Stimulated activated CD4-positive, alpha-beta T cell treated with anti-CD3 and anti-CD28 coated beads, Interleukin-2, amount 100 ng/mL, for 4 hours (primary cell): ENCODE measurements around the gene ZCCHC7.
"Not testable (repeated sequence)": the region's sequence is repeated elsewhere in the genome, so short reads cannot be mapped to it uniquely, and the experiment has no call there.

Source experiments
- DNase-seq: peaks from one replicate; pipeline ENCODE4 v3.0.0-alpha.2; 2020; ENCODE audit warnings: low read depth

Gene ZCCHC7

GRCh38 chr9:37119907-37120842, at the start of gene ZCCHC7:
TSS of gene ZCCHC7 (plus strand) at chr9:37120574.
- peak; percentile 96 for DNase-seq

DNA sequence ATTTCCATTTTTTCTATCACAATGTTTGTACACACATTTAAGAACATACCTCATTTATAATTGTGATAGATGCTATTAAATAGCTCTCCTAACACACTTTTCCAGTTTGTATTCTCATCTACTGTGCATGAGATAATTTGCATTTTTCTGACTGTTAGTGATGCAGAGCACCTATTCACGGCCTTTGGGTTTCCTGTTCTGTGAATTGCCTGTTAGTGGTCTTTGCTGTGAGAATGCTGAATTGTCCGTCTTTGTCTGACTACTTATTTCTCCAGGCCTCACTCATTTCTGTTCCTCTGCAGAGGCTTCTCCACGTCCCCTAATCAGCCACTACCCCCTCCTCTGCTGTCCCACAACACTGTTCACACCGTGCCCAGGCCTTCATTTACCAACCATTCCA, 45.6 kb upstream of the ZCCHC7 start:
- not testable (repeated sequence) for DNase-seq

DNA sequence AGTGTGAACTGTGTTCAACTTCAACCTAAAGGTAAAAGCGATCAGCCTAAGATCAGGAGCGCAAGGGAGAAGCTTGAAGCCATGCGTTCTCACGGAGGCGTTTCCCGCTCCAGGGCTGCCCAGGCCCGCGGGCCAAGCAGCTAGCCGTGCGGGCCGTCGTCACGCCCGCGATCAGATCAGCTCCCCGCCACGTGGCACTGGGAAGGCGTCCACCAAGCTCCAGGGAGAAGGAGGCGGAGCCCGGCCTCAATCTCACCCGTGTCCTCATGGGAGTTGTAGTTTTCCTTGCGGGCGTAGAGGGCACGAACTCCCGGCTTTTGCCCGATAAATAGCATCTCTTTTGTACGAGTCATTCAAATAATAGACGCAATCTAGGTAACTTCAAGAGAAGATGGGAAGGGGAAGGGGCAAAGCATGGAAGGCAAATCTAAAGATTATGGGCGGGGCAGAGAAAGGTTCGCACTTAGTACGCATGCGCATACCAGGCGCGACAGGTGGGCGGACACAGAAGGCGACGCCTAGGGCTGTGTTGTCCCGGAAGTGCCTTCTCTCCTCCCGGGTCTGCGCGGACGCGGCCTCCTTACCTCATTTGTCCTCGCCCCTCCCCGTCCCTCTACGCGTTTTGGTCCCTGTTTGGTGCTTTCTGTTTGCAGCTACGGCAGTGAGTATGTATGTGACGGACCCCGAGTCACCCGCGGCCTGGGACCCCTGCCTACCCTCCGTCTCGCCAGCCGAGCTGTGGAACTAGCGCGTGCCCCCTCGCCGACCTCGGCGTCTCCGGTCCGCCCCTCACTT, 40.8 kb upstream of the ZCCHC7 start:
- peak; percentile 92 for DNase-seq

GRCh38 chr9:37080165-37080628, 40.2 kb upstream of the ZCCHC7 start:
- not testable (repeated sequence) for DNase-seq

DNA sequence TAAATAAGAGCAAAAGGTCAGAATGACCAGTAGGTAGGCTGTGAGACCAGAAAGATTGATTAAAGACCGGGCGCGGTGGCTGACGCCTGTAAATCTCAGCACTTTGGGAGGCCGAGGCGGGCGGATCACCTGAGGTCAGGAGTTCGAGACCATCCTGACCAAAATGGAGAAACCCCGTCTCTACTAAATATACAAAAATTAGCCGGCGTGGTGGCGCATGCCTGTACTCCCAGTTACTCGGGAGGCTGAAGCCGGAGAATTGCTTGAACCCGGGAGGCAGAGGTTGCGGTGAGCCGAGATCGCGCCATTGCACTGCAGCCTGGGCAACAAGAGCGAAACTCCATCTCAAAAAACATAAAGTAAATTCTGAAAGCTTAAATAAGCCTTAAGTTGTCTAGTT, 38.9 kb upstream of the ZCCHC7 start:
- DNase-seq = not testable (repeated sequence)

- DNase-seq = no peak
Observed at GRCh38 chr9:37082214-37082765, 38.1 kb upstream of the ZCCHC7 start.

GRCh38 chr9:37083654-37084053, 36.7 kb upstream of the ZCCHC7 start:
- no peak for DNase-seq

DNA sequence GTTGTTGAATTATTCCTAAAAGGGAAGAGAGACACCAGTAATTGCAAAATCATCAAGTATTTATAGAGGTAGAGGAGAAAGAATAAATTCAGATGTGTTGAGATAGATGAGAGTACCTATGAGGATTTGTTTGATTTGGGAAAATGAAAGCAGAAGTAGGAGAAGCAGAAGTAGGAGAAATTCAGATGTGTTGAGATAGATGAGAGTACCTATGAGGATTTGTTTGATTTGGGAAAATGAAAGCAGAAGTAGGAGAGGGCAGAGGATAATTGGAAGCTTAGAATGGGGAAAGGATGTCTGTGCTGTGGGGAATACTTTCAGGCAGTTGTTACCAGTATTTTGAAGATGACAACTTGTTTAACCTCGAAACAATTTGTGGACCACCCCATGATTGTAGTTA, 35.1 kb upstream of the ZCCHC7 start:
- no peak for DNase-seq

GRCh38 chr9:37092714-37093295, 27.6 kb upstream of the ZCCHC7 start:
- DNase-seq = not testable (repeated sequence)

DNA sequence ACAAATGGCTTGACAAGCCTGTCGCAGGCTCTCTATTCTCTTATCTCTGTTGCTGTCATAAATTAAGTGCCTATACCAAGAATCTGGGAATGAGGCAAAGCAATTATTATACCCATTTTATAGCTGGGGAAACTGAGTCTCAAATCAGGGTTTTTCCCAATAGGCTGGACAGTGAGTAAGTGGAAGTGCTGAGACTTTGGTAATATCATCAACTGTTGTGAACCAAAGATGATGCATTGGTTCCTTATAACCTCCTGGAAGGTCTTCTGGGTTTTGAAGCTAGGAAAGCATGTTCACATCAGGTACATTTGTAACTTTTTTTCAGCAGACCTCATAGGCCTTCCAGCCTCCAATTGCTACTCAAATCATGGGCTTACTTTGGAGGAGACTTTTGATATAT, 25.6 kb upstream of the ZCCHC7 start:
- DNase-seq = no peak

GRCh38 chr9:37096628-37097027, 23.7 kb upstream of the ZCCHC7 start:
- no peak for DNase-seq

DNA sequence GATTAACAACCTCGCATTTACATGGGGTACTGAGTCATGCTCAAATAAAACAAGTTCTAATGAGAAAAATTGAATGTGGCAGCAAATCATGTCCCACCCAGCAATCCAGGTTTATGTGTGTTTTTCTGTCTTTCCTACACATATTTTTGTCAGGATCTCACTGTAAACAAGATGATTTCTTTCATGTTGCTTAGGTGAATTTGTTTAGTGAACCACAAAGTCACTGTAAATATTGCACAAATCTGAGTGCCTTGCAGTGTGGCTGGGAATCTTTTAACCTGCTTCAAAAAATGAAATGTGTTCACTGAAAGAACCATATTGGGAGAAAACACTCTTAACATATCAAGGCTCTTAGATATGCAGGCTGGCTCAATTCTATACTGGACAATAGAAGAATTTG, 23.1 kb upstream of the ZCCHC7 start:
- no peak for DNase-seq

- DNase-seq = no peak
Observed at GRCh38 chr9:37100327-37100726, 20.0 kb upstream of the ZCCHC7 start.

DNA sequence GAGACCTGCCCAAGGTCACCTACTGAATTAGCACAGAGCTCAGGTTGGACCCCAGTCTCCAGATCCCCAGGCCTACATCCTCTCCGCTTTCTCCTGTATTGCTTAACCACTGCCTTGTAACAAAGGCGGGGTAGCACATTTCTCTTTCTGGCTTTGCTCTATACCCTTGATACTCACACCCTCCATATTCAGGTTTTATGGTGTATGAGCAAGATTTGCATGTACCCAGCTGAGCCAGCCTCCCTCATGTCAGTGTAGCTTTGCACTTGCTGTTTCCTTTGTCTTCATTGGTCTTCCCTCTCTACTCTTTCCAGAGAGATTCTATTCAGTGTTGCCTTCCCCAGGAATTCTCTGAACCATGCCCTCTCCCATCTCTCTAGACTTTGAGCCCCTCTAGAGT, 19.6 kb upstream of the ZCCHC7 start:
- no peak for DNase-seq

- no peak for DNase-seq
Observed at GRCh38 chr9:37102486-37102885, 17.9 kb upstream of the ZCCHC7 start.

DNA sequence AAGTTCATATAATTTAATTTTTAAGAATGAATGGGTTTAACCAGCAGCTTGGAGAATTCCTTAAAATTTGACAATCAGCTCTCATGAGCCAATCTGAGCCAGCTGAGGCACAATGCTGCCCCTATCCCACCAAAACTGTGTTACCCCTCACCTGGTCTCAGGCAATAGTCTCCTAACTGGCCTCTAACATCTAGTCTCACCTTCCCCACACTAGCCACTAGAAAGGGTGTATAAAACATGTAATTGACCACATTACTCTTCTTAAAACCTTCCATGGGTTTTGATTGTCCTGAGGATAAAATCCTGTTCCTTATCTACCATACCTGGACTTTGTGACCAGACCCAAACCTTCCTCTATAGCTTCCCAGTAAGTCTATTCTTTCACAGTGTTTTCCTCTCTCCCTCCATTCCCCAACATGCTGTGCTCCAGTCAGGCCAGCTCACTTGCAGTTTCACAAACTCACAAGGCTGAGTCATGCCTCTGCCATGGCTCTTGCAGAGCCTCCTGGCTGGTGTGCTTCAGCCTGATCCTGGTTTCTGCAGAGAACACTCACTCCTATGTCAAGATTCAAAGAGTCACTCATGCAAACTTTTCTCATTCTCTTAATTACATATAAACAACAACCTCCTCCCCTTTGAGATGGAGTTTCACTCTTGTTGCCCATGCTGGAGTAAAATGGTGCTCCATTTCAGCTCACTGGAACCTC, 16.0 kb upstream of the ZCCHC7 start:
- DNase-seq = no peak

GRCh38 chr9:37105234-37105633, 15.1 kb upstream of the ZCCHC7 start:
- no peak for DNase-seq

- DNase-seq = no peak
Observed at GRCh38 chr9:37107701-37108100, 12.7 kb upstream of the ZCCHC7 start.

GRCh38 chr9:37114442-37114841, 5.9 kb upstream of the ZCCHC7 start:
- not testable (repeated sequence) for DNase-seq

DNA sequence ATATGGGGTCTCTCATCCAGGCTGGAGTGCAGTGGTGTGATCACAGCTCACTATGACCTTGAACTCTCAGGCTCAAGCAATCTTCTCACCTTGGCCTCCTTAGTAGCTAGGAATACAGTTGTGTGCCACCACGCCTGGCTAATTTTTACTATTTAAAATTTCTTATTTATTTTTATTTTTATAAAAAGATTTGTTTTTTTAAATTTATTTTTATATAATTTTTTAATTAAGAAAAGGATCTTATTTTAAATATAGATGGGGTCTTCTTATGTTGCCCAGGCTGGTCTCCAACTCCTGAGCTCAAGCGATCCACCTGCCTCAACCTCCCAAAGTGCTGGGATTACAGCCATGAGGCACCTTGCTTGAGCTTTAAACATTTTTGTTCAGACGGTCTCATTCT, 2.4 kb upstream of the ZCCHC7 start:
- DNase-seq = no peak

DNA sequence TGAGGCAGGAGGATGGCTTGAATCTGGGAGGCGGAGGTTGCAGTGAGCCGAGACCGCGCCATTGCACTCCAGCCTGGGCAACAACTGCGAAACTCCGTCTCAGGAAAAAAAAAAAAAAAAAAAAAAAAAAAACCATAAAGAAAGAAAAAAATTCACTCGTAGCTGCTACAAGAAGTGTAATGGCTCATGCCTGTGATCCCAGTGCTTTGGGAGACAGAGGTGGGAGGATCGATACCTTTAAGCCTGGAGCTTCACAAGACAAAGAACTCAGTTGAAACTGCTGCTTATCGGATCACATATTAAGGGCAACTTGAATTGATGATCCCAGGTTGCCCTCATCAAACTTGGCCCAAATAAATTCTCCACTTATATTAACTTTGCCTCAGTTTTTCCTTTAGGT, 1.0 kb upstream of the ZCCHC7 start:
- no peak for DNase-seq
